BJ (cell line): ENCODE data around the gene C10orf62. TPM values are rescaled to one million over a fixed set of nuclear protein-coding genes. Genes with fewer than 3 reads are reported as not detected.
"Not testable (repeated sequence)": the region's sequence is repeated elsewhere in the genome, so short reads cannot be mapped to it uniquely, and the experiment has no call there.

Experiments used
- CTCF ChIA-PET: fragments of 350-600 bp; formaldehyde crosslinking; extraction: SDS; loops from one replicate; lab custom pipeline; 2021; ENCODE audit warnings: antibody characterized with exemption, inconsistent platforms; lab: Yijun Ruan, JAX
- POLR2A ChIA-PET: fragments of 300-600 bp; sonication (Branson Sonifier 250); formaldehyde crosslinking; extraction: SDS; loops from one replicate; lab custom pipeline; 2021; ENCODE audit warnings: antibody characterized with exemption; lab: Charles Lee
- DNase-seq: peaks from one replicate; pipeline ENCODE4 v3.0.0-alpha.2; 2011; ENCODE audit warnings: low read depth
- H3K27me3 ChIP-seq: 2 replicates; pipeline ENCODE4 v1.6.0; 2011; ENCODE audit warnings: low read length; ENCODE audit not compliant: control insufficient read depth, insufficient read depth
- H3K36me3 ChIP-seq: 2 replicates; pipeline ENCODE4 v1.5.1; 2011; ENCODE audit warnings: low read length; ENCODE audit not compliant: control insufficient read depth, insufficient read depth
- H3K4me3 ChIP-seq: 2 replicates; pipeline ENCODE4 v1.5.1; 2011; ENCODE audit warnings: low read depth, mild to moderate bottlenecking, control low read depth, low read length
- polyA plus RNA-seq: library from polyadenylated mRNA; depleted of rRNA; stranded (reverse); fragments of >200 nt; gene quantifications from 2 replicates; pipeline ENCODE4 v1.2.3, GENCODE V29; 2011
- TF ChIP-seq, protein P1 (sequence below): IDR thresholded peaks from 2 replicates; pipeline ENCODE4 v1.5.1; 2011; ENCODE audit warnings: low read depth, mild to moderate bottlenecking, control low read depth, inconsistent platforms, low read length, moderate library complexity; ENCODE audit not compliant: insufficient read depth

Gene C10orf62
- polyA plus RNA-seq, 1 experiment, result not detected

DNA sequence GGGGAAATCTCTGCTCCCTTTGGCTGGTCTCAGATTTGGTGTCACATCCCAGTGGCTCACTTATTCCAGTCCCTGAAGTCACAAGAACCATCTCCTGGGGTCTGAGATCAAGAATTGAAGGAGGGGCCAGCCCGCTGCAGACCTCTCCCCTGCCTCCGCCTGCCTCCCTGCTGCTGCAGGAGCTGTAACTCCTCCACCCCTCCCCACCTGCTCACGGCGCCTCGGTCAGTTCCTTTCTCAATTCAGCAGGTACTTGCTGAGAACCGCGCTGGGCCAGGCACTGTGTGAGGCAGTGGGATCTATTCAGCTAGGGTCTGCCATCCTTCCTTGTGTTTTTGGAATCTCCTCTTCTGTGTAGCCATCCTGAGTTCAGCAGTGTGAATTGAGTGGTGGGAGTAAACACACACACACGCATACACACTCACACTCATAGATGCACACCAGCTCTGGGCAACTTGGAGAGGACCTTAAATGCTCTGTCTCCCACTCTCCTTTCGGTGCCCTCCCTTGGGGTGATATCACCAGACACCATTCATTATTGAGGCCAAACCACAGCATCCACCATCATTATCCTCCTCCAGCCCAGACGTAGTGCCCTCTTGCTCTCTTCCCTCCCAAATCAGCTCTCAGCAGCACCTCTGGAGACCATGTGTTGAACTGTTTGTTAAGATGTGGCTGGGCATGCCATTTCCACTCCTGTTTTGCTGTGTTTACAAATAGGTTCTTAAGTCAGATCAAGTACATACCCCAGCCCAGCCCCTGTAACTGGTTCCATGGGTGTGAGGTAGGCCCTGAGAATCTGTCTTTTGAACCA is 39.0 kb upstream of the C10orf62 start:
- TF ChIP-seq, protein P1, sequence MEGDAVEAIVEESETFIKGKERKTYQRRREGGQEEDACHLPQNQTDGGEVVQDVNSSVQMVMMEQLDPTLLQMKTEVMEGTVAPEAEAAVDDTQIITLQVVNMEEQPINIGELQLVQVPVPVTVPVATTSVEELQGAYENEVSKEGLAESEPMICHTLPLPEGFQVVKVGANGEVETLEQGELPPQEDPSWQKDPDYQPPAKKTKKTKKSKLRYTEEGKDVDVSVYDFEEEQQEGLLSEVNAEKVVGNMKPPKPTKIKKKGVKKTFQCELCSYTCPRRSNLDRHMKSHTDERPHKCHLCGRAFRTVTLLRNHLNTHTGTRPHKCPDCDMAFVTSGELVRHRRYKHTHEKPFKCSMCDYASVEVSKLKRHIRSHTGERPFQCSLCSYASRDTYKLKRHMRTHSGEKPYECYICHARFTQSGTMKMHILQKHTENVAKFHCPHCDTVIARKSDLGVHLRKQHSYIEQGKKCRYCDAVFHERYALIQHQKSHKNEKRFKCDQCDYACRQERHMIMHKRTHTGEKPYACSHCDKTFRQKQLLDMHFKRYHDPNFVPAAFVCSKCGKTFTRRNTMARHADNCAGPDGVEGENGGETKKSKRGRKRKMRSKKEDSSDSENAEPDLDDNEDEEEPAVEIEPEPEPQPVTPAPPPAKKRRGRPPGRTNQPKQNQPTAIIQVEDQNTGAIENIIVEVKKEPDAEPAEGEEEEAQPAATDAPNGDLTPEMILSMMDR, result no peak
- DNase-seq, result no peak
- no peaks in the 10 kb centered on the region for H3K27me3 ChIP-seq

GRCh38 chr10:97551271-97551670 is 38.2 kb upstream of the C10orf62 start:
- POLR2A ChIA-PET, result no interaction called here
- Histone ChIP-seq H3K4me3 (no peak overlapping the region), H3K27me3 (no peaks in the 10 kb centered on the region), H3K36me3 (no peaks in the 10 kb centered on the region)
- DNase-seq, result no peak
- CTCF ChIA-PET, result interaction anchor here (1.3 to 6.8 kb wide), 7 partner anchors 11 to 88 kb away, joined by 3 to 104 read pairs (median 9); partner anchors contain the start of gene UBTD1
- TF ChIP-seq, protein P1, result no peak

More for the DNA sequence above, 39.0 kb upstream of the C10orf62 start:
- ChIA-PET POLR2A (no interaction called here), CTCF (interaction anchor here (1.0 to 6.8 kb wide), 9 partner anchors 10 to 144 kb away, joined by 3 to 104 read pairs (median 5); partner anchors contain the start of genes ANKRD2 and UBTD1)
- no peak overlapping the region for H3K4me3 ChIP-seq
- H3K36me3 ChIP-seq, result no peaks in the 10 kb centered on the region

DNA sequence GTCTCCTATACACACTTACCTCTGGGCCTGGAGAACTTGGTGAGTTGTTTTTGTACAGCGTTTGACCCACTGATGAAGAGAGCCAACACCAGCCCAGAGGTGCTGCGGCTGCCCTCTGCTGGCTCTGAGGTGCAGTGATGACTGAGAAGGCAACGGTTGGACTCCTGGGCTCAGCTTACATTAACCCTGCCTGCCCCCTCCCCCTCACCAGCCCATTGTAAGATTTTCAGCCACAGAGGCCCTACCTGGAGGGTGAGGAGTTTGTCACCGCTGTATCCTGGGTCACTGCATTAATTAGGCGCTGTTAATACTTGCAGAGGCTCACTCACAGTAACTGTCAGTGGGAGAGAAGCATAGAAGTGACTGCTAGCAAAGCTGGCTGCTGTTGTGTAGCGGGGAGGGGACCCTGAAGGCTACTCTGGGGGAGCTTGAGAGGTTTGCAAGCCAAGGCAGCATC is 35.9 kb upstream of the C10orf62 start:
- ChIA-PET CTCF (interaction anchor here (0.7 to 6.8 kb wide), 37 partner anchors 8 to 173 kb away, joined by 3 to 104 read pairs (median 4); partner anchors contain the start of genes ANKRD2, RRP12 and UBTD1), POLR2A (no interaction called here)
- no peak for DNase-seq

DNA sequence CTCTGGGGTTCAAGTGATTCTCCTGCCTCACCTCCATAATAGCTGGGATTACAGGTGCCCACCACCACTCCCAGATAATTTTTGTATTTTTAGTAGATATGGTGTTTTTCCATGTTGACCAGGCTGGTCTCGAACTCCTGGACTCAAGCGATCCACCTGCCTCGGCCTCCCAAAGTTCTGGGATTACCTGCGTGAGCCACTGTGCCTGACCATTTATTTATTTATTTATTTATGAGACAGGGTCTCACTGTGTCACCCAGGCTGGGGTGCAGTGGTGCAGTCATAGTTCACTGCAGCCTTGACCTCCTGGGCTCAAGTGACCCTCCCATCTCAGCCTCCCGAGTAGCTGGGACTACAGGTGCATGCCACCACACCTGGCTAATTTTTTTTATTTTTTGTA is 35.2 kb upstream of the C10orf62 start:
- CTCF ChIA-PET, result interaction anchor here (0.6 to 6.8 kb wide), 32 partner anchors 8 to 155 kb away, joined by 3 to 104 read pairs (median 4); partner anchors contain the start of genes ANKRD2, RRP12 and UBTD1
- H3K27me3 ChIP-seq, H3K4me3 ChIP-seq, H3K36me3 ChIP-seq, POLR2A ChIA-PET, DNase-seq: not testable (repeated sequence)

More for the DNA sequence above, 35.9 kb upstream of the C10orf62 start:
- Histone ChIP-seq H3K27me3 (no peaks in the 10 kb centered on the region), H3K36me3 (no peaks in the 10 kb centered on the region), H3K4me3 (no peak overlapping the region)
- TF ChIP-seq, protein P1, result peak; percentile 96

DNA sequence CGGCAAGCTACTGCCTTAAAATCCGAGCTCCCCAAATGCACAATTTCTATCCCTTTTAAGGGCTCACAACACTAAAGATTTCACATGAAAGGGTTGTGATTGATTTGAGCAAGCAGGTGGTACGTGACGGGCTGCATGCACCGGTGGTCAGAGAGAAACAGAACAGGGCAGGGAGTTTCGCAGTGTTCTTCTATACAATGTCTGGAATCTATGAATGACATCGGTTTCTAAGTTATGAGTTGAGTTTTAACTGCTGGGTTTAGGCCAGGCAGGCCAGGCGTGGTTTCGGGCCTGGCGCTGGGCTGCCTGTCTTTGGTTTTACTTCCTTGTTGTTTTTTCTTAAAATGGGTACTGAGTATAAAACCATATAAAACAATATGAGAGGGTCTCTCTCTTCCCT is 34.0 kb upstream of the C10orf62 start:
- DNase-seq, H3K27me3 ChIP-seq: not testable (repeated sequence)
- CTCF ChIA-PET, result interaction anchor here (0.8 to 6.8 kb wide), 3 partner anchors 61 to 137 kb away, joined by 3 to 104 read pairs (median 4); no protein-coding TSS in a partner anchor

DNA sequence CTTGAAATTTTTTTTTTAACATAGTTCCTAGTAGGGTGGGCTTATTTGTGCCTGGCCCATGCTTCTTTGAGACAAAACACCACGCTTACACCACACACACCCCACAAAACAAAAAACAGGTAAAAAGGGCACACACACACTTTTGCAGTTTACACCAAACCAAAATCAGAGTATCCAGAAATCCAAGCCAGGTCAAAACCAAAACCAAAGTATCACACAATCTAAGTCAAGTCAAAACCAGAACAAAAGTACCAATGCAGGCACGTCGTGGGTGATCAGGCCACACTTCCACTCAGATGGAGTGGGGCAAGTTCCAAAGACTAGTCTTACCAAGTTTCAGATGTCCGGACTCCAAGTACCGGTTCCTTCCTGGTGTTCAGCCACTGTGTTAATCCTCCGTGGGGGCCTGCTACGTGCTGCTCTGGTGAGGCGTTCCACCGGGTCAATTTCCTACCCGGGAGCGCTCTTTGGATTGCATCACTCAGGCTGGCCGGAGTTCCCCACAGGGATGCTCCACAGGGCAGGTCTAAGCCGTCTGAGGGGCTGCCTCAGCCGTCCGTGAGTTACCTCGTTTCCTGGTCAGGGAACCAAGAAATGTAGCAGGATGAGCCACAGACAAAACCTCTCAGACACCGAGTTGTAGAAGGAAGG is 28.7 kb upstream of the C10orf62 start:
- POLR2A ChIA-PET, DNase-seq, H3K4me3 ChIP-seq, H3K36me3 ChIP-seq, H3K27me3 ChIP-seq: not testable (repeated sequence)
- CTCF ChIA-PET, result interaction anchor here (1.8 to 3.8 kb wide), 2 partner anchors 12 to 26 kb away, joined by 6 to 10 read pairs; partner anchors contain the start of gene ANKRD2

More for the DNA sequence above, 34.0 kb upstream of the C10orf62 start:
- H3K36me3 ChIP-seq, POLR2A ChIA-PET, H3K4me3 ChIP-seq: not testable (repeated sequence)

DNA sequence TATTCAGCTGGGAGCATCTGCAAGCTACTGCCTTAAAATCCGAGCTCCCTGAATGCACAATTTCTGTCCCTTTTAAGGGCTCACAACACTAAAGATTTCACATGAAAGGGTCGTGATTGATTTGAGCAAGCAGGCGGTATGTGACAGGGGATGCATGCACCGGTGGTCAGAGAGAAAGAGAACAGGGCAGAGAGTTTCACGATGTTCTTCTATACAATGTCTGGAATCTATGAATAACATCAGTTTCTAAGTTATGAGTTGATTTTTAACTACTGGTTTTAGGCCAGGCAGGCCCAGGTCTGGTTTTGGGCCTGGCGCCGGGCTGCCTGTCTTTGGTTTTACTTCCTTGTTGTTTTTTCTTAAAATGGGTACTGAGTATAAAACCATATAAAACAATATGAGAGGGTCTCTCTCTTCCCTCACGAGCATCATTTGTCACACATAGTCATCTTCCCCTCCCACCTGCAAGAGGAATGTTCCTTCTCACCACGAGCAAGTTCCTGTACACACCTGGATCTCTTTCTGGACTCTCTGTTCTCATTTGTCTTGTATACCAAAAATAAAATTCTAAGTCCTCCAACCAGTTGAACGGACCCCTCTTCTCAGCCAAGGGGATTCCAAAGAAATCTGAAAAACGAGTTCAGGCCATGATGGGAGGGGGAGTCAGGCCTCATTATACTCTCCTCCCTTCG is 28.0 kb upstream of the C10orf62 start:
- H3K4me3 ChIP-seq, DNase-seq, H3K36me3 ChIP-seq, H3K27me3 ChIP-seq, POLR2A ChIA-PET: not testable (repeated sequence)
- CTCF ChIA-PET, result interaction anchor here (1.8 kb wide), 1 partner anchor 11 kb away, joined by 6 read pairs; the partner anchor contains the start of gene ANKRD2

DNA sequence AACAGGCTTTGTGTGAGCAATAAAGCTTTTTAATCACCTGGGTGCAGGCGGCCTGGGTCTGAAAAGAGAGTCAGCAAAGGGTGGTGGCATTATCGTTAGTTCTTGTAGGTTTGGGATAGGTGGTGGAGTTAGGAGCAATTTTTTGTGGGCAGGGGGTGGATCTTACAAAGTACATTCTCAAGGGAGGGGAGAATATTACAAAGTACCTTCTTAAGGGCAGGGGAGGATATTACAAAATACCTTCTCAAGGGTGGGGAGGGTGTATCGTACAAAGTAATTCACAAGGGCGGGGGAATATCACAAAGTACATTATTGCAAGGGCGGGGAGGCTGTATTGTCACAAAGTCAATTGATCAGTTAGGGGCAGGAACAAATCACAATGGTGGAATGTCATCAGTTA is 27.2 kb upstream of the C10orf62 start:
- H3K4me3 ChIP-seq, DNase-seq, H3K27me3 ChIP-seq, H3K36me3 ChIP-seq, POLR2A ChIA-PET: not testable (repeated sequence)
- CTCF ChIA-PET, result interaction anchor here (1.8 kb wide), 1 partner anchor 11 kb away, joined by 6 read pairs; the partner anchor contains the start of gene ANKRD2
